Activated CD4-positive, alpha-beta T cell treated with anti-CD3 and anti-CD28 coated beads, Interleukin-2, amount 50 U/mL, for 48 hours (primary cell): Measurements from ENCODE around the gene TTC33.
"Not testable (repeated sequence)": the region's sequence is repeated elsewhere in the genome, so short reads cannot be mapped to it uniquely, and the experiment has no call there.

Experiments used
- DNase-seq, 2 experiments: peaks; one replicate each; pipeline ENCODE4 v3.0.0-alpha.2; 2020

The TTC33 gene

DNA sequence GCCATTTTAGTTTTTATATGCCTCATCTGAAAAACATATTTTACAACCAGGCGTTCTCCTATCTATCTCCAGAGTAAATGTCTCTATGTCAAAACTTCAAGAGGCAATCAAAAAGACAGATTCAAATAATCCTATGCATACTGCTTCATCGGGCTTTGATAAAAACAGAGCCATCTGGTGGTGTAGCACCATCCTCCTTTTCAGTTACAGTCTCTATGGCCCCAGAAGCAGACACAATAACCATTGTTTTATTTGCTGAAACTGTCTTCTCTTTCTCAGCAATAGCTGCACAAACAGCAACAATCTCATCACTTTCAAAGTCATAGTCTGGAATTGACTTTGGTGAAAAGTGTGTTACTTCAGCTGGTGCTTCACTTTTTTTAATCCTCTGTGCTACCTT, 39.8 kb downstream of the TTC33 start:
- DNase-seq: no peak

GRCh38 chr5:40714001-40714400, 41.8 kb downstream of the TTC33 start:
- no peak for DNase-seq

DNA sequence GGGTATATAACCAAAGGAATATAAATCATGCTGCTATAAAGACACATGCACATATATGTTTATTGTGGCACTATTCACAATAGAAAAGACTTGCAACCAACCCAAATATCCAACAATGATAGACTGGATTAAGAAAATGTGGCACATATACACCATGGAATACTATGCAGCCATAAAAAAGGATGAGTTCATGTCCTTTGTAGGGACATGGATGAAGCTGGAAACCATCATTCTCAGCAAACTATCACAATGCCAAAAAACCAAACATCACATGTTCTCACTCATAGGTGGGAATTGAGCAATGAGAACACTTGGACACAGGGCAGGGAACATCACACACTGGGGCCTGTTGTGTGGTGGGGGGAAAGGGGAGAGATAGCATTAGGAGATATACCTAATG, 45.2 kb downstream of the TTC33 start:
- not testable (repeated sequence) for DNase-seq

DNA sequence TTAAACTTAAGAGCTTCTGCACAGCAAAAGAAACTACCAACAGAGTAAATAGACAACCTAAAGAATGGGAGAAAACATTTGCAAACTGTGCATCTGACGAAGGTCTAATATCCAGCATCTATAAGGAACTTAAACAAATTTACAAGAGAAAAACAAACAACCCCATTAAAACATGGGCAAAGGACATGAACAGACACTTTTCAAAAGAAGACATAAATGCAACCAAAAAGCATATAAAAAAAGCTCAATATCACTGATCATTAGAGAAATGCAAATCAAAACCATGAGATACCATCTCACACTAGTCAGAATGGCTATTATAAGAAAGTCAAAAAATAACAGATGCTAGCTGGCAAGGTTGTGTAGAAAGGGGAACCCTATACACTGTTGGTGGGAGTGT, 50.3 kb downstream of the TTC33 start:
- DNase-seq: not testable (repeated sequence)

- DNase-seq: not testable (repeated sequence)
Observed at GRCh38 chr5:40702027-40702426, 53.7 kb downstream of the TTC33 start.

GRCh38 chr5:40700116-40700782, 55.5 kb downstream of the TTC33 start:
- DNase-seq: no peak

DNA sequence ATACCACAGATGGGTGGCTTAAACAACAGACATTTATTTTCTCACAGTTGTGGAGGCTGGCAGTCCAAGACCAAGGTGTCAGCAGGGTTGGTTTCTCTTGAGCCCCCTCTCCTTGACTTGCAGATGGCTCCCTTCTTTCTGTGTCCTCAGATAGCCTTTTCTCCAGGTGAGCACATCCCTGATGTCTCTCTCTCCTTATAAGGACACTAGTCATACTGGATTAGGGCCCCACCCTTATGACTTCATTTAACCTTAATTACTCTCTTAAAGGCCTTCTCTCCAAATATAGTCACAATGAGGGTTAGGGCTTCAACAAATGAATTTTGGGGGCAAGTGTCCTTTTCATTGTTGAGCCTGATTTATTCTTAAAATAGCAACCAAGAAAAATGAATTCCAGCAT, 61.3 kb downstream of the TTC33 start:
- DNase-seq: no peak

GRCh38 chr5:40691894-40692293, 63.9 kb downstream of the TTC33 start:
- no peak for DNase-seq

- no peak for DNase-seq
Observed at GRCh38 chr5:40690267-40690666, 65.5 kb downstream of the TTC33 start.

- peak in 1 of 2 experiments; percentile 56 for DNase-seq
Observed at GRCh38 chr5:40689438-40689837, 66.3 kb downstream of the TTC33 start.

GRCh38 chr5:40688996-40689395, 66.8 kb downstream of the TTC33 start:
- no peak for DNase-seq

GRCh38 chr5:40688127-40688761, 67.5 kb downstream of the TTC33 start:
- DNase-seq: peak; percentile 88 to 90

GRCh38 chr5:40687321-40687720, 68.4 kb downstream of the TTC33 start:
- peak in 1 of 2 experiments; percentile 44 for DNase-seq

DNA sequence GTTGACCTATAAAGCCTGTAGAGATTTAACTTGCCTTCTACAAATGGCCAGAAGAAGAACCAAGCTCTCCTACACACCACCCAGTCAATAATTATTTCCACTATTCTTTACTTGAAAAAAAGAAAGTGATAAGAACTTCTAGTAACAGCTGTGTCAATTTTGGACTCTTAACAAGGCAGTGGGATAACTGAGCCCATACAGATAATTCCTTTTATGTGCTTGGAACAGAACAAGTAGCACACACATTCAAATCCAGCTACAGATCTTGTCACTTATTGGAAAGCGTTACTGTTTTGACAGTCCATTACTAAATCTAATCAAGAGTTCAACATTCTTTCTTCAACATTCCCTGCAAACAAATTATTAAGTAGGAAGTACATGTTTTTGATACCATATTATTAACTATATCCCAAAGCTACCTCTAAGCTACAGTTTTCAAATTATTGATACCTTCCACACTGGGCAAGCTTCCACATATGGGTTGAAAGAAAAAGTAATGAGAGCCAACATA, 69.7 kb downstream of the TTC33 start:
- DNase-seq: no peak

GRCh38 chr5:40685193-40685592, 70.6 kb downstream of the TTC33 start:
- no peak for DNase-seq

GRCh38 chr5:40683305-40683704, 72.5 kb downstream of the TTC33 start:
- no peak for DNase-seq

DNA sequence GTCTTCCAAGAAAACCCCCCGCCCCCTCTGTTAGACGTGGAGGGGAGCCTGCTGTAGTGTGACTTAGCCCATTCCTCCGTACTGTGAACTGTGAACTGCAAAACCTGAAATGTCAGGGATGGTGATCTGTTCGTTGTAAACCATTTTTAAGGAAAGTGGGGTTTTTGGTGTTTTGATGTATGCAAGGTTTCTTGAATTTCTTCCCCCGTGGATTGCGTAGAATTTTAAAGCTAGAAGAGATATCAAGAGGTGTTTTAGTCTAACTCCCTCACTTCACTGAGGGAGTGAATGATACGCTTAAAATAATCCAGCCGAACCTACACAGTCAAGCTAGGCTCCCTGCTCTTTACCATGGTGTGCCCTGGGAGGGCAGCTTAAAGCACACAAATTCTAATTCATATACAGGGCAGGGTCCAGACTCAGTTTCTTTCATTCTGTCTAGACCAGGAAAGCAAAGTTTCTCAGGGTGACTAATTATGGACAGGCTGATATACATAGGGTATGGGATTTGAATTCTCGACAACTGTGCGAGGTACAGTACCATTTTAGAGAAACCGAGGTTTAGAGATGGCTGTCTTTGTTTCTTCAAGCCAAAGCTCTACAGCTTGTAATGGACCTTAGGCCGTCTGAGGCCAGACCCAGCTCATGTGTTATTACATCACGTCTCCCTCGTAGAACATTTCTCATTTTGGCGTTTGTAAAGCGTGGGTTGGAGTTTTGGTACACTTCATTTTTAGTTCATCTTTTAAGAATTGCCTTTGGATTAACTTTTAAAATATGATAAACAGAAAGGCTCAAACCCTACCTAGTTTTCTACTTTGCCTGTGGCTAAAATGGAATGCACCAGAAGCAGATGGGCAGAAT, 73.4 kb downstream of the TTC33 start:
- DNase-seq: no peak

DNA sequence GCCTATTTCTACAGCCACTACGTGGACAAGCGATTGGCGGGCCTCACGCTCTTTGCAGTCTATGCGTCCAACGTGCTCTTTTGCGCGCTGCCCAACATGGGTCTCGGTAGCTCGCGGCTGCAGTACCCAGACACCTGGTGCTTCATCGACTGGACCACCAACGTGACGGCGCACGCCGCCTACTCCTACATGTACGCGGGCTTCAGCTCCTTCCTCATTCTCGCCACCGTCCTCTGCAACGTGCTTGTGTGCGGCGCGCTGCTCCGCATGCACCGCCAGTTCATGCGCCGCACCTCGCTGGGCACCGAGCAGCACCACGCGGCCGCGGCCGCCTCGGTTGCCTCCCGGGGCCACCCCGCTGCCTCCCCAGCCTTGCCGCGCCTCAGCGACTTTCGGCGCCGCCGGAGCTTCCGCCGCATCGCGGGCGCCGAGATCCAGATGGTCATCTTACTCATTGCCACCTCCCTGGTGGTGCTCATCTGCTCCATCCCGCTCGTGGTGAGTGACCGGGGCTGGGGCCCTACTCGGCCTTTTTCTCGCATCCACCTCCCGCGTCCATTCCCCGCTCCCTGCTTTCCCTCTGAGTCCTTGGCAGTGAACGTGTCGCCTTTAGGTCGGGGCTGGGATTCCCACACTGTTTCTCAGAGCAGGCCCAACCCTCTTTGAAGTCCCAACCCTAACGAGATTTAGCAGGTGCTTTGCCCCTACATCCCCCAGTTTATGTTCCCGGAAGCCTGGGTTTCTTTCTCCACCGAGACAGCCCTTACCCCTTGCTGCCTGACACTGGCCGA, 74.2 kb downstream of the TTC33 start:
- DNase-seq: peak; percentile 44 to 58

GRCh38 chr5:40680741-40681362, 74.9 kb downstream of the TTC33 start:
- peak; percentile 56 to 59 for DNase-seq

GRCh38 chr5:40679913-40680681, 75.7 kb downstream of the TTC33 start, which contains the start of gene PTGER4:
Gene PTGER4, plus strand, starts transcription at chr5:40679915. Its CDS starts 1,079 bp downstream, at chr5:40680994.
- DNase-seq: peak; percentile 43 to 51
